ENCODE results near the gene PDE6H. TPM values are rescaled to one million over a fixed set of nuclear protein-coding genes. Genes with fewer than 3 reads are reported as not detected.

PDE6H gene
- total RNA-seq, 1 donor = not detected

DNA sequence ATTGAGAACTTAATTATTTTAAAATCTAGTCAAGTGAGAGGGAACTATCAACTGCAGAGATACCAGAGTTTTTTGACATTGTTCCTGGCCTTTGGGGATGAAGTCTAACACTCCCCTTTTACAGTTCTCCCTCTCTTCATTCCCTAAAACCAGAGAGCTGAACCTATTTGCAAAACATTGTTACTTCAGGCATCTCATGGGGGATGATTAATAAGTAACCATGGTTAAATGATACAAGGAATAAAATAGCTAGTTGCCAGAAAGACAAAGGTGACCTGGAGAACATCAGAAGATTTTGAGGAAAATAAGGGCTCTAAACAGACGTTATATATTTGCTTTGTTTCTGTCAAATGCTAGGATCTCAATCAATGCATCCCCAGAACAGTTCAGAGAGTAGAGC lies 42.3 kb downstream of the PDE6H start:
- no peak for DNase-seq (ENCODE audit: low read depth)
- TF ChIP-seq, protein P1, sequence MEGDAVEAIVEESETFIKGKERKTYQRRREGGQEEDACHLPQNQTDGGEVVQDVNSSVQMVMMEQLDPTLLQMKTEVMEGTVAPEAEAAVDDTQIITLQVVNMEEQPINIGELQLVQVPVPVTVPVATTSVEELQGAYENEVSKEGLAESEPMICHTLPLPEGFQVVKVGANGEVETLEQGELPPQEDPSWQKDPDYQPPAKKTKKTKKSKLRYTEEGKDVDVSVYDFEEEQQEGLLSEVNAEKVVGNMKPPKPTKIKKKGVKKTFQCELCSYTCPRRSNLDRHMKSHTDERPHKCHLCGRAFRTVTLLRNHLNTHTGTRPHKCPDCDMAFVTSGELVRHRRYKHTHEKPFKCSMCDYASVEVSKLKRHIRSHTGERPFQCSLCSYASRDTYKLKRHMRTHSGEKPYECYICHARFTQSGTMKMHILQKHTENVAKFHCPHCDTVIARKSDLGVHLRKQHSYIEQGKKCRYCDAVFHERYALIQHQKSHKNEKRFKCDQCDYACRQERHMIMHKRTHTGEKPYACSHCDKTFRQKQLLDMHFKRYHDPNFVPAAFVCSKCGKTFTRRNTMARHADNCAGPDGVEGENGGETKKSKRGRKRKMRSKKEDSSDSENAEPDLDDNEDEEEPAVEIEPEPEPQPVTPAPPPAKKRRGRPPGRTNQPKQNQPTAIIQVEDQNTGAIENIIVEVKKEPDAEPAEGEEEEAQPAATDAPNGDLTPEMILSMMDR (IDR thresholded peaks at IDR 0.05; ENCODE audit: insufficient read depth, low read depth, low read length) = no peak
- H3K4me3 ChIP-seq (ENCODE audit: low read depth, low read length) = no peak overlapping the region

DNA sequence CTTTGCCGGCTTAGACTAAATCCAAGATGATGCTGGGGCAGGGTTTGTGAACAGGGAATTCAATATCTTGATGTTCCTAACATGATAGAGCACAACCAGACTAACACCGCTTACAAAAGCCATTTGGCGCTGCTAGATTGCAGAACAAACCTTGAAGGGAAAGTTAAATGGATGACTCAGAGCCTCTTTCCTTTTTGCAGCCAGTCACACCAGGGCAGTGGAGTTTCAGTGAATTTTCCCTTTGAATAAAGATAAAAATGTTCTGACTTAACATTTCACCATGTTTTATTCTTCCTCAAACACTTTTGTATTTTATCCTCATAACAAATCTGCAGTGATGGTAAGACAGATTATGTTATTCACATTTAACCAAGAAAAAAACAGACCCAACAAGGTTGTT lies 47.3 kb downstream of the PDE6H start:
- no peak for DNase-seq (ENCODE audit: low read depth)
- TF ChIP-seq, protein P1 (IDR thresholded peaks at IDR 0.05; ENCODE audit: insufficient read depth, low read depth, low read length) = no peak
- H3K4me3 ChIP-seq (ENCODE audit: low read depth, low read length) = no peak overlapping the region

Other genes starting within 250 kb of the PDE6H start
- gene WBP11, start 169.6 kb upstream of the PDE6H start, total RNA-seq = 11.0 and 15.5 TPM in 2 replicates
- gene C12orf60, start 169.4 kb upstream of the PDE6H start, total RNA-seq = 0.32 and 0.86 TPM in 2 replicates
- under 0.01 and 0.32 TPM in 2 replicates for gene SMCO3, start 158.9 kb upstream of the PDE6H start, total RNA-seq
- gene ART4, start 129.5 kb upstream of the PDE6H start, total RNA-seq = under 0.01 TPM in 2 replicates
- 3.5 and 10.6 TPM in 2 replicates for gene MGP, start 87.2 kb upstream of the PDE6H start, total RNA-seq
- gene ERP27, start 34.5 kb upstream of the PDE6H start, total RNA-seq = not detected in 2 replicates
- gene ARHGDIB, start 11.4 kb upstream of the PDE6H start, total RNA-seq = 17.3 and 30.6 TPM in 2 replicates
- gene RERG, start 248.4 kb downstream of the PDE6H start, total RNA-seq = under 0.01 and 0.64 TPM in 2 replicates

All from fibroblast of villous mesenchyme (primary cell).